ENCODE measurements around the gene EXOC3L4.

GRCh38 chr14:103091883-103092222 is 2.7 kb upstream of the EXOC3L4 start:
- TF ChIP-seq, protein P1, sequence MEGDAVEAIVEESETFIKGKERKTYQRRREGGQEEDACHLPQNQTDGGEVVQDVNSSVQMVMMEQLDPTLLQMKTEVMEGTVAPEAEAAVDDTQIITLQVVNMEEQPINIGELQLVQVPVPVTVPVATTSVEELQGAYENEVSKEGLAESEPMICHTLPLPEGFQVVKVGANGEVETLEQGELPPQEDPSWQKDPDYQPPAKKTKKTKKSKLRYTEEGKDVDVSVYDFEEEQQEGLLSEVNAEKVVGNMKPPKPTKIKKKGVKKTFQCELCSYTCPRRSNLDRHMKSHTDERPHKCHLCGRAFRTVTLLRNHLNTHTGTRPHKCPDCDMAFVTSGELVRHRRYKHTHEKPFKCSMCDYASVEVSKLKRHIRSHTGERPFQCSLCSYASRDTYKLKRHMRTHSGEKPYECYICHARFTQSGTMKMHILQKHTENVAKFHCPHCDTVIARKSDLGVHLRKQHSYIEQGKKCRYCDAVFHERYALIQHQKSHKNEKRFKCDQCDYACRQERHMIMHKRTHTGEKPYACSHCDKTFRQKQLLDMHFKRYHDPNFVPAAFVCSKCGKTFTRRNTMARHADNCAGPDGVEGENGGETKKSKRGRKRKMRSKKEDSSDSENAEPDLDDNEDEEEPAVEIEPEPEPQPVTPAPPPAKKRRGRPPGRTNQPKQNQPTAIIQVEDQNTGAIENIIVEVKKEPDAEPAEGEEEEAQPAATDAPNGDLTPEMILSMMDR (optimal IDR thresholded peaks at IDR 0.05 in 1 of 3, IDR thresholded peaks at IDR 0.05 in 1 of 3, conservative IDR thresholded peaks at IDR 0.05 in 1 of 3; ENCODE audit: extremely low read depth in 1 of 3, insufficient read depth in 2 of 3, low read length in 3 of 3): no peak
- TF ChIP-seq EZH2 (IDR thresholded peaks at IDR 0.05; ENCODE audit: low read length): no peak
